GM12878 (cell line): Measurements from ENCODE around the gene ABCF3. TPM values are rescaled to one million over a fixed set of nuclear protein-coding genes. Genes with fewer than 3 reads are reported as not detected.
A peak's percentile ranks its signal among the peaks of the same experiment; 100 is the strongest.

Source experiments
- ATAC-seq: fragments of 200-7000 bp; cut with Tn5 transposase; 3 replicates; pipeline ENCODE4 v1.9.1; 2020; ENCODE audit warnings: mild to moderate bottlenecking, moderate library complexity
- BruUV-seq: library from RNA; stranded (reverse); fragments of 400-500 nt; replicated peaks from 2 replicates; lab custom pipeline; 2021; lab: Mats Ljungman, UMichigan
- CTCF ChIA-PET: fragments of 300-600 bp; sonication (Branson Sonifier 250); formaldehyde crosslinking; extraction: SDS; loops from one replicate; lab custom pipeline; 2021; ENCODE audit warnings: inconsistent platforms; lab: Yijun Ruan, JAX
- POLR2A ChIA-PET: fragments of 350-600 bp; formaldehyde crosslinking; extraction: SDS; loops from one replicate; lab custom pipeline; 2021; ENCODE audit warnings: inconsistent platforms; lab: Charles Lee
- RAD21 ChIA-PET: fragments of 300-600 bp; sonication (Branson Sonifier 250); formaldehyde crosslinking; loops from one replicate; lab custom pipeline; 2023; ENCODE audit warnings: antibody characterized with exemption; ENCODE audit not compliant: unreplicated experiment; lab: Charles Lee
- SMC1A ChIA-PET: fragments of 300-600 bp; sonication (Branson Sonifier 250); formaldehyde crosslinking; loops from one replicate; lab custom pipeline; 2023; ENCODE audit not compliant: unreplicated experiment, uncharacterized antibody; lab: Charles Lee
- DNase-seq: peaks from one replicate; pipeline ENCODE4 v3.0.0-alpha.2; 2011; ENCODE audit warnings: low read depth, low spot score
- FAIRE-seq: peaks from 3 replicates; lab custom pipeline; 2011; peaks lifted over from hg19 to GRCh38; lab: Jason Lieb, UNC
- H2AFZ ChIP-seq: 2 replicates; pipeline ENCODE4 v1.6.0; 2011; ENCODE audit warnings: low read depth, low read length, control low read depth; ENCODE audit not compliant: control insufficient read depth
- H3K27ac ChIP-seq: 2 replicates; pipeline ENCODE4 v1.5.1; 2011; ENCODE audit warnings: control low read depth; ENCODE audit not compliant: control insufficient read depth, insufficient read depth
- H3K27me3 ChIP-seq, 2 experiments: replicated peaks in 1 of 2; 2 replicates each; pipeline versions ENCODE4 v1.6.0 to v1.6.1; 2011; ENCODE audit warnings: low read length in 1 of 2; ENCODE audit not compliant: control insufficient read depth in 2 of 2, insufficient read depth in 2 of 2
- H3K36me3 ChIP-seq, 2 experiments: 2 replicates each; pipeline ENCODE4 v1.5.1; 2011; ENCODE audit warnings: low read length in 1 of 2; ENCODE audit not compliant: control insufficient read depth in 2 of 2, insufficient read depth in 2 of 2
- H3K4me1 ChIP-seq: 2 replicates; pipeline ENCODE4 v1.6.1; 2011; ENCODE audit warnings: mild to moderate bottlenecking, low read length, moderate library complexity, mixed read lengths; ENCODE audit not compliant: control insufficient read depth, insufficient read depth
- H3K4me2 ChIP-seq: 2 replicates; pipeline ENCODE4 v1.6.0; 2011; ENCODE audit warnings: control low read depth; ENCODE audit not compliant: control insufficient read depth, insufficient read depth
- H3K4me3 ChIP-seq: fragments of 200-600 bp; sonication (generic); 2 replicates; pipeline ENCODE4 v1.5.1; 2016
- H3K79me2 ChIP-seq: 2 replicates; pipeline ENCODE4 v1.6.0; 2011; ENCODE audit warnings: low read length; ENCODE audit not compliant: control insufficient read depth, insufficient read depth
- H3K9ac ChIP-seq: 2 replicates; pipeline ENCODE4 v1.8.0; 2011; ENCODE audit warnings: low read length, control low read depth, mixed read lengths; ENCODE audit not compliant: control insufficient read depth, insufficient read depth
- H3K9me3 ChIP-seq: replicated peaks from 3 replicates; pipeline ENCODE4 v1.5.1; 2011; ENCODE audit warnings: mild to moderate bottlenecking, low read length; ENCODE audit not compliant: control insufficient read depth, insufficient read depth
- H4K20me1 ChIP-seq: 2 replicates; pipeline ENCODE4 v1.6.0; 2011; ENCODE audit not compliant: control insufficient read depth, insufficient read depth
- ASH2L ChIP-seq: fragments of 300-600, 200-600 bp; sonication (generic); IDR thresholded peaks from 2 replicates; pipeline ENCODE4 v1.6.1; 2017; ENCODE audit warnings: low read depth, mild to moderate bottlenecking, borderline replicate concordance
- ATF7 ChIP-seq: fragments of 450-650 bp; IDR thresholded peaks from 2 replicates; pipeline ENCODE4 v1.6.1; 2016; ENCODE audit warnings: low read depth, mild to moderate bottlenecking
- BCL11A ChIP-seq: IDR thresholded peaks from 2 replicates; pipeline ENCODE4 v1.6.1; 2011; ENCODE audit warnings: low read depth, low read length
- CEBPB ChIP-seq, 2 experiments: fragments of 150-350 bp in 1 of 2; IDR thresholded peaks; 2 replicates each; pipeline ENCODE4 v1.6.1; 2012 to 2014; ENCODE audit warnings: low read depth in 2 of 2, low read length in 2 of 2, borderline replicate concordance in 1 of 2, inconsistent platforms in 1 of 2
- GATAD2B ChIP-seq: fragments of 450-650 bp; conservative IDR thresholded peaks from 2 replicates; pipeline ENCODE4 v1.6.1; 2017; ENCODE audit warnings: low read depth, mild to moderate bottlenecking, moderate library complexity
- IKZF1 ChIP-seq: fragments of 450-650 bp; conservative IDR thresholded peaks from 2 replicates; pipeline ENCODE4 v1.6.1; 2017; ENCODE audit warnings: antibody characterized with exemption, mild to moderate bottlenecking
- MTA3 ChIP-seq: IDR thresholded peaks from 2 replicates; pipeline ENCODE4 v1.6.1; 2012; ENCODE audit warnings: low read length, inconsistent platforms, borderline replicate concordance
- NKRF ChIP-seq: fragments of 450-650 bp; conservative IDR thresholded peaks from 2 replicates; pipeline ENCODE4 v1.6.1; 2017; ENCODE audit warnings: mild to moderate bottlenecking, moderate library complexity
- NR2F1 ChIP-seq: fragments of 450-650 bp; conservative IDR thresholded peaks from 2 replicates; pipeline ENCODE4 v1.6.1; 2017; ENCODE audit warnings: mild to moderate bottlenecking
- POLR2AphosphoS5 ChIP-seq: IDR thresholded peaks from 2 replicates; pipeline ENCODE4 v1.6.1; 2011; ENCODE audit warnings: mild to moderate bottlenecking, low read length, inconsistent platforms
- RAD21 ChIP-seq: IDR thresholded peaks from 2 replicates; pipeline ENCODE4 v1.6.1; 2011; ENCODE audit warnings: mild to moderate bottlenecking, low read depth, low read length, moderate library complexity; ENCODE audit not compliant: insufficient read depth
- RAD51 ChIP-seq: fragments of 450-650 bp; IDR thresholded peaks from 2 replicates; pipeline ENCODE4 v1.6.1; 2016; ENCODE audit warnings: moderate library complexity, mild to moderate bottlenecking, inconsistent platforms
- RCOR1 ChIP-seq: conservative IDR thresholded peaks from 2 replicates; pipeline ENCODE4 v1.6.1; 2012; ENCODE audit warnings: low read depth, low read length, improper control_type of control experiment
- RELB ChIP-seq: fragments of 450-650 bp; IDR thresholded peaks from 2 replicates; pipeline ENCODE4 v1.6.1; 2017; ENCODE audit warnings: low read depth, mild to moderate bottlenecking, moderate library complexity
- SMARCA5 ChIP-seq: fragments of 450-650 bp; IDR thresholded peaks from 2 replicates; pipeline ENCODE4 v1.6.1; 2017; ENCODE audit warnings: mild to moderate bottlenecking
- SUZ12 ChIP-seq: fragments of 200-600 bp; sonication (generic); IDR thresholded peaks from one replicate; pipeline ENCODE4 v1.6.1; 2018; ENCODE audit warnings: antibody characterized with exemption, mild to moderate bottlenecking; ENCODE audit not compliant: unreplicated experiment
- TCF12 ChIP-seq: IDR thresholded peaks from 2 replicates; pipeline ENCODE4 v1.6.1; 2011; ENCODE audit warnings: low read depth, mild to moderate bottlenecking, low read length
- ZBTB4 ChIP-seq: fragments of 450-650 bp; formaldehyde crosslinking; IDR thresholded peaks from 2 replicates; pipeline ENCODE4 v1.4.0; 2022; ENCODE audit warnings: mild to moderate bottlenecking, moderate library complexity
- WGBS: methylation state at CpG from one replicate; pipeline ENCODE4 v1.1.6; 2016; ENCODE audit warnings: low lambda C conversion rate; ENCODE audit not compliant: insufficient replicate concordance, insufficient coverage; ENCODE audit errors: missing lambda C conversion rate; 5-methylcytosine and 5-hydroxymethylcytosine counted together
- in situ Hi-C: fragments of 300-500 bp; cut with MboI; formaldehyde crosslinking; loops from 9 replicates; pipeline ENCODE4 v1.14.3; 2018; ENCODE audit warnings: mixed read lengths
- intact Hi-C: fragments of 100-400 bp; cut with micrococcal nuclease; formaldehyde crosslinking; loops from one replicate; pipeline ENCODE4 v1.14.2; 2022; ENCODE audit not compliant: unreplicated experiment
- polyA plus RNA-seq, 11 experiments: library from polyadenylated mRNA; depleted of rRNA in 4 of 11; unstranded in 6 of 11; stranded (reverse) in 5 of 11; fragments of >200 nt; fragmentation: Nextera tagmentation in 4 of 11; fragmentation: Illumina TruSeq in 1 of 11; extraction: Ambion mirVana in 4 of 11; extraction: Trizol in 1 of 11; gene quantifications; 1 replicate in 1 of 11; 2 replicates in 10 of 11; pipeline versions ENCODE4 v1.2.1 to v1.2.3, GENCODE V29; 2011 to 2016; ENCODE audit warnings: inconsistent platforms in 2 of 11, missing spikeins in 2 of 11, low read depth in 1 of 11
- total RNA-seq, 4 experiments: library from RNA; depleted of rRNA in 3 of 4; stranded (reverse); fragments of >200 nt in 3 of 4; fragmentation: Illumina TruSeq in 1 of 4; extraction: Trizol in 1 of 4; gene quantifications; 2 replicates each; pipeline versions ENCODE4 v1.2.1 to v1.2.3, GENCODE V29; 2013 to 2021

ABCF3 gene
- total and polyA plus RNA-seq, 10 of the 15 experiments (the other 5 are each of a cell fraction or from before 2014, with no cell fraction given), result 6.1 to 71.3 (median 46.9) TPM

GRCh38 chr3:184156522-184156955 lies 29.5 kb upstream of the ABCF3 start:
- FAIRE-seq (no peak), ATAC-seq (peak; percentile 50), DNase-seq (no peak)
- ChIA-PET CTCF (interaction anchor here (1.4 to 1.6 kb wide), 2 partner anchors 22 to 31 kb away, joined by 3 to 7 read pairs; partner anchors contain the start of gene EIF2B5), POLR2A (interaction anchor here (0.5 to 2.4 kb wide), 5 partner anchors 8 to 69 kb away, joined by 3 to 7 read pairs (median 5); partner anchors contain the start of genes ABCF3 and AP2M1), RAD21 (interaction anchor here (1.1 to 2.2 kb wide), 4 partner anchors 12 to 132 kb away, joined by 3 to 10 read pairs (median 5); partner anchors contain the start of genes ABCF3 and EIF2B5), SMC1A (interaction anchor here (0.7 to 1.4 kb wide), 2 partner anchors 90 to 93 kb away, joined by 3 to 4 read pairs; no protein-coding TSS in a partner anchor)
- H3K36me3 ChIP-seq, result no peaks in the 10 kb centered on the region
- no peaks in the 10 kb centered on the region for H3K27me3 ChIP-seq
- in situ Hi-C loops (no loop called here), intact Hi-C loops (loop anchor here (1.0 kb wide), 1 partner anchor 29 kb away; no protein-coding TSS in a partner anchor)
- peak overlapping the region; percentile 78 for H3K4me2 ChIP-seq
- peaks cover 42% of the 10 kb centered on the region for H3K79me2 ChIP-seq
- no TSS peak for BruUV-seq
- no peaks in the 10 kb centered on the region for H3K9me3 ChIP-seq
- 2% methylated on average over 6 of the region's 6 CpGs for WGBS
- peak overlapping the region; percentile 88 for H3K9ac ChIP-seq
- peak overlapping the region; percentile 82 for H3K4me3 ChIP-seq
- H3K27ac ChIP-seq, result peak overlapping the region; percentile 35
- peaks cover 9% of the 10 kb centered on the region for H3K4me1 ChIP-seq
- peak overlapping the region; percentile 12 for H2AFZ ChIP-seq
- H4K20me1 ChIP-seq, result no peaks in the 10 kb centered on the region
- TF ChIP-seq ASH2L, result no peak
- TF ChIP-seq TCF12, result 0 out of 2 replicates have a peak, but pooled peaks have one; percentile 28
- TF ChIP-seq ATF7, result no peak
- no peak for TF ChIP-seq RAD51
- no peak for TF ChIP-seq MTA3
- 0 out of 2 replicates have a peak, but pooled peaks have one; percentile 17 for TF ChIP-seq NKRF
- 0 out of 2 replicates have a peak, but pooled peaks have one; percentile 23 for TF ChIP-seq GATAD2B
- no peak for TF ChIP-seq CEBPB (IDR thresholded peaks at IDR 0.05; ENCODE audit: borderline replicate concordance in 1 of 2, low read depth in 2 of 2, low read length in 2 of 2)
- peak; percentile 39; the same call in 1 of the 2 replicates for TF ChIP-seq NR2F1
- TF ChIP-seq SMARCA5, result peak; percentile 34; the same call in 1 of the 2 replicates
- no peak for TF ChIP-seq ZBTB4 (CRISPR knock-in tag)
- TF ChIP-seq SUZ12, result no peak
- no peak for TF ChIP-seq POLR2AphosphoS5
- peak; percentile 65 for TF ChIP-seq IKZF1
- peak; percentile 52; the same call in 1 of the 2 replicates for TF ChIP-seq RELB
- TF ChIP-seq RCOR1, result no peak
- TF ChIP-seq RAD21, result no peak
- no peak for TF ChIP-seq BCL11A
